GM19025 (cell line): Measurements from ENCODE around the gene CIT.
A peak's percentile ranks its signal among the peaks of the same experiment; 100 is the strongest.

Source experiments
- ATAC-seq: cut with Tn5 transposase; IDR thresholded peaks from one replicate; pipeline ENCODE4 v1.9.1; 2021; ENCODE audit warnings: mild to moderate bottlenecking, low read depth, moderate library complexity; ENCODE audit not compliant: unreplicated experiment

CIT gene

GRCh38 chr12:119683413-119683812 is 193.7 kb downstream of the CIT start:
- no peak for ATAC-seq

GRCh38 chr12:119682639-119683252 is 194.4 kb downstream of the CIT start:
- ATAC-seq = no peak

DNA sequence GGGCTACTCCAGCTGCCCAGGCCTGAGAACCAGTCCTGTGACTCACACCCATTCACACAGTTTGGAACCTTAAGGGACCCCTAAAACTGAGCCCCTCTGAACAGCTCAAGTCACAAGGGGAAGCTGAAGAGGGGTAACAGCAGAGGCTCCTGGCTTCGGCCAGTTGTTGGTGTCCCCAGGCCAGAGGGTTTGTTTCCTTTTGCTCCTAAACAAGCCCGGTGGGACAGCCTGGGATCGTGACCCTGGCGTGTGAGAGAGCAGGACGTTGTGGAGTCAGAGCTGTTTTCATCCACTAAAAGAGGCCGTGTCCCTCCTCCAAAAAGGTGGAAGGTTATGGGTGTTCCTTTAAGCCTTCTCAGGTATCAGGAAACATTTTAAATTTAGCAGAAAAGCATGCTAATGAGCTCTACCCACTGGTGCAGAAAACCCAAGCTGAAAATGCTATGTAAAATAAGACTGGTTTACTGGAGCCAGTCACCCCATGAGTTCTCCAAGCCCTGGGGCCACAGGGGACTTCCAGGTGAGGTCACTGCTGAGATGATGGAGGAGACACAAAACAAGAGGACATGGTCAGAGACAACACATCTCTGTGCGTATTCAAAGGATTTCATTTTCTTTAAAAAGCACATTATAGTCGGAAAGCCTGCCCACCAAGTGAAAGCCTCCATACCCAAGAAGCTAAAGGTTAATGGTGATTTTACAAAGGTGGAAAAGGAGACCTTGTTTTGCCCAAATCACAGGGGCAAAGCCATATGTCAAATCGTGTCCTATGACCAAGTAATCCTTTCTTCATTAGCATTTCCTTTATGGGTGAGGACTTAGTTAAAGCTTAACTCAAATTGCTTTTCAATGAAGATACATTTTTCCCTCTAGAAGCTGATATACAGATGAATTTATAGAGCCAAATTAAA is 195.1 kb downstream of the CIT start:
- ATAC-seq = peak; percentile 65

DNA sequence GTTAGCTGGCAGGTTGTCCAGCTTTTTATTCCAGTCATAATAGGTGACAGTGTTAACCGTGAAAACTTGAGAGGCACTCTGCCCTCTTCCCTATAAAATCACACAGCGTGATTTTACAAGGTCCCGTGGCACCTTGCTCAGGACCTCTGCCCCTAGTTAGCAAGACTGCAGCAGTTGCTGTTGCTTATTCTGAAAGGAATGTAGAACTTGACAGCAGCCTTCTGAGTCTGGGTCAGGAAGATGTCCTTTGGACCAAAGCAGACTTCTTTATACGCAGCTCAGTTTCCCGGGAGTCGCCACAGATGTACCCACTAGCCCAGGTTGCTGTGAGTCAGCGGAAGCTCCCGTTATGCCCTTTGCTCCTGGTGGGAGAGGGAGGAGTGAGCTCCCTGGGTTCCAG is 196.0 kb downstream of the CIT start:
- ATAC-seq = no peak

DNA sequence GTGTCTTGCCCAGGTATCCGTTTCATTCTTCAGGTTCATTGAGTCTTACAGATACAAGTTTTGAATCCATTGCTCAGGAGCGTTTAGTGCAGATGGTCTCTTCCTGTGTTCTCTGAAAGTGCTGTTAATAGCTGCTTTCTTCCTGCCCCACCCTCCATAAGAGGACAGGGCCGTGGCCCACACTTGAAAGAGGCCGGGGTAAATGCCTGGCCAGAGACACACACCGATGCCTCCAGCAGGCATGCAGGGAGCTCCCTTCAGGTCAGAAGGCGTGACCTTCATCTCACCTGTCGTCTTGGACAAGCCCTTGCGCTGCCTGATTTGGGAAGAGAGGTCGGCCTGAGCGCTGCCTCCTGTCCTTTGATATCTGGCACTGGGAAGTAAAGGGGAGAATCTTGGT is 197.6 kb downstream of the CIT start:
- no peak for ATAC-seq

DNA sequence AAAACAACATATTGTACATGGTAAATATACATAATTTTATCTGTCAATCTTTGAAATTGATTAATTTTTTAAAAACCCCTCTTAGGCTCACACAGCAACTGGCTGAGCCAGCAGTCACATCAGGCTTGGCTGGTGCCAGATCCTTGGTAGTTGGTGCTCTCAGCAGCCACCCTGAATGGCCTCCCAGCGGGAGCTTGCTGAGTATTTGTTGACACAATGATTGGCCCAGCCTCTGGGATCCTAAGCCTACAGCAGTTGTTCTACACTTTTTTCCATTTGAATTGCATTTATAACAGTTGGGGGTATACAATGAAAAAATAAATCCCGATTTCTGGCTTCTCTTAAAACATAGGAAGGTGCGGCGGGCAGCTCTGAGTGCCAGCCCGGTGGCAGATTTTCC is 198.0 kb downstream of the CIT start:
- ATAC-seq = no peak

DNA sequence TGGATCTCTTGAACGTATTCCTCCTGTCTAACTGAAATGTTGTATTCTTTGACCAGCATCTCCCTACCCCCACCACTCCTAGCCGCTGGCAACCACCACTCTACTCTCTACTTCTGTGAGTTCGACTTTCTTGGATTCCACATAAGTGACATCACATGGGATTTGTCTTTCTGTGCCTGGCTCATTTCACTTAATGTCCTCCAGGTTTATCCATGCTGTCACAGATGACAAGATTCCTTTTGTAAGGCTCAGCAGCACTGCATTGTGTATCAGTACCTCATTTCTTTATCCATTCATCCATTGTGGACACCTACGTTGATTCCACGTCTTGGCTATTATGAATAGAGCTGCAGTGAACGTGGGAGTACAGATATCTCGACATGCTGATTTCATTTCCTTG is 198.7 kb downstream of the CIT start:
- ATAC-seq = no peak

DNA sequence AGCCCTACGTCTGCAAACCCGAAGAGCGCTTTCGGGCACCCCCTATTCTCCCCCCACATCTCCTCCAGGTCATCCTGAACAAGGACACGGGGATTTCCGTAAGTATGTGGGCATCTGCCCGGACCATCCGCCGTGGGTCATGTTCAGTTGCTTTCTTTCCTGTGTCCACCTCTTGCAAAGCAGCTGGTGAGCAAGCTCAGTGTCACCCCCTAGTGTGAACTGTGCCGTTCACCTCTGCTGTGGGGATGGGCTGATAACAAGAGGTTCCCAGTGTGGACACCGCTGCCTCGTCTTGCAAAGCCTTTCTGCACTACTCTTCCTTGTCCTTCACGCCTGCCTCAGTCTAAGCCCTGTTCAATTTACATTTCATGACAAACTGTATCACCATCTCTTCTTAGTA is 200.5 kb downstream of the CIT start:
- no peak for ATAC-seq

DNA sequence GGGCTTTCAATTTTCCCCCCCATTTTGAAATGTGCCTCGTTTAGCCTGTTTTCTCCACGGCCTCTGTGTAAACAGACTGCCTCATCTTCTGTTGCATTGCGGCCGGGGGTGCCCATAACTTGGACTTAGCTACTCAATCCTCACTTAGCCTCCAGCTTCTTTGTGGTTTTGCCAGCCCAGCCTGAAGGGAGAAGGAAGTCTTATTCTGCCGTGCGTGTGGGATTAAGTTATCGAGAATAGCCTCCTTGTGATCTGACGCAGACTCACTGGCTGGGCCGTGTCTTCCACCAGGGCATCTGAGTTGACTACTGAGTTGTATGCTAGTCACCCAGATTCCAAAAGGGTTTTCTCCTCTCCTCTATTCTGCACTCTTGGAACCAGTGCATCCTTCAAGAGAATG is 201.1 kb downstream of the CIT start:
- ATAC-seq = no peak

DNA sequence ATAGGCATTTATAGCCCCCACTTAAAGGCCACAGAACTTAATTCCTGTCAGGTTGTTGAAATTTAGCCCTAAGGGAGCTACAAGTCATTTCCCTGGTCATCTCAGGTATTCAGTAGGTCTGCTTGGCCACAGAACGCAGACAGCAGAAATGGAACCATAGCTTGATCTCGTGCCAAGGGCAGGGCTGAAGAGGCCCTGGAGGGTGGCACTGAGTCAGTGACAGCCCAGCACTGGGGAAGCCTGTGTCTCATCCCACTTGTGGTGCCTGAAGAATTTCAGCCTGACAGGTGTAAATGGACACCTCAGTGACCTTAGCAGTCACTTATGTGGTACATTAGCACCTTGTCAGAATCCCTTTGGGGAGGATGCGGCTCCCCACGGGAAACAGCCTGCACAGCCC is 202.6 kb downstream of the CIT start:
- ATAC-seq = no peak

DNA sequence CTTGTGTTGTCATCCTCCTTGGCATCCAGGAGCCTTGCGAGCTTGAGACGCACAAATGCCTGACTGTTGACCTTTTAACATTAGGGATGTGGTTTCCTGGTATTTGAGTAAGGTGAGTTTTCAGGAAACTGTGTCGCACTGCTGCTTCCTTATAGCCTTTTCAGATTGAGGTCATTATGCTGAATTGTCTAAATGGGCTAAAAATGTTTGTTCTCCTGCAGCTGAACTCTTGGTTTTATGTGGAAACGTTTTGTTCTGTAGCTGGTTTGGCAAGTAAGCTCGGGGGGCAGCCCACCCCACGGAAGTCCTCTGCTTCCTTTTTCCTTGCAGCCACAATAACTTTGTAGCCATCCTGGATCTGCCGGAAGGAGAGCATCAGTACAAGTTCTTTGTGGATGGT is 203.5 kb downstream of the CIT start:
- ATAC-seq = no peak

DNA sequence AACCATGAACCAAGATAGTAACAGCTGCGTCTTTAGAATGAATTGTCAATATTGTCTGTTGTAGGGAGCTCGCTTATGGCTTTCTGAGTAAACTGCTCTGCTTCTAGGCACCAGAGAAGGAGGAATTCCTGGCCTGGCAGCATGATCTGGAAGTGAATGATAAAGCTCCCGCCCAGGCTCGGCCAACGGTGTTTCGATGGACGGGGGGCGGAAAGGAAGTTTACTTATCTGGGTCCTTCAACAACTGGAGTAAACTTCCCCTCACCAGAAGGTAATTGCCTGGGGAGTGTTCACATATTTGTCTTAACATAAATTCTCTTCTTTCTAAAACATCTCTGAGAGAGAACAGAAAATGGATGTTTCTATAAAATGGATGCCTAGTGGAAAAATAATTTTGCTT is 204.9 kb downstream of the CIT start:
- ATAC-seq = no peak

GRCh38 chr12:119671070-119671469 is 206.1 kb downstream of the CIT start:
- no peak for ATAC-seq

GRCh38 chr12:119669744-119670472 is 207.2 kb downstream of the CIT start:
- no peak for ATAC-seq

- no peak for ATAC-seq
Observed at GRCh38 chr12:119668324-119668841, 208.7 kb downstream of the CIT start.

DNA sequence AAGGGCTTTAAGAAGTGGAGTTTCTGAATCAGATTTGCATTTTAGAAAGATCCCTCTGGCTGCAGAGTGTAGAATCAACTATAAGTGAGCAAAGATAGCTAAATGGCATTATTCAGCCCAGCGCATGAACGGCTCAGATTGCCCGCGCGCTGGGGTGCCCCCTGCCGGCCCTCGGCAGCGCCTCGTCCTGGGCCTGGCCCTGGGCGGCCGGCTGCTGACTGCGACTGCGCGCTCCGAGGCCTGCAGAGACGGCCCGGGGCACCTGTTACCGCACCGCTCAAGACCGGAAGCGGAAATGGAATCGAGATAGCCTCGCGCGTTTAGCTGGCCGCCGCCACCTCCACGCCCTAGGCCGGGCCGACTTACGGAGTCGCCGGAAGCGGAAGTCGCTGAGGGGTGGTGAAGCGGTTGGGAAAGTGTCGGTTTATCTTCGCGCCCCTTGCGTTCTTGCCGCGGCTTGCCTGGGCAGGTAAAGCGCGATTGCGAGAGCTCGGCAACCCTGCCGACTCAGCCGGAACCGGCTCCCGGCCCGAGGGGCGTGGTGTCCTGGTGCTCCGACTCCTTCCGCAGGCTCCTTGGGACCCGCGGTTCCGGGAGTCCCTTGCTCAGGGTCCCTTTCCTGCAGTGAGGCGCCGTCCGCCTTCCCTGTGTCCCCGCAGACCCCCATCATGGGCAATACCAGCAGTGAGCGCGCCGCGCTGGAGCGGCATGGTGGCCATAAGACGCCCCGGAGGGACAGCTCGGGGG is 209.4 kb downstream of the CIT start, which contains the start of gene PRKAB1:
PRKAB1 (plus strand) TSS at position 557 of the 747 bp plus-strand sequence; CDS start at position 669, 112 bp downstream.
- peak; percentile 91 for ATAC-seq

GRCh38 chr12:119666900-119667576 is 210.1 kb downstream of the CIT start:
- no peak for ATAC-seq

DNA sequence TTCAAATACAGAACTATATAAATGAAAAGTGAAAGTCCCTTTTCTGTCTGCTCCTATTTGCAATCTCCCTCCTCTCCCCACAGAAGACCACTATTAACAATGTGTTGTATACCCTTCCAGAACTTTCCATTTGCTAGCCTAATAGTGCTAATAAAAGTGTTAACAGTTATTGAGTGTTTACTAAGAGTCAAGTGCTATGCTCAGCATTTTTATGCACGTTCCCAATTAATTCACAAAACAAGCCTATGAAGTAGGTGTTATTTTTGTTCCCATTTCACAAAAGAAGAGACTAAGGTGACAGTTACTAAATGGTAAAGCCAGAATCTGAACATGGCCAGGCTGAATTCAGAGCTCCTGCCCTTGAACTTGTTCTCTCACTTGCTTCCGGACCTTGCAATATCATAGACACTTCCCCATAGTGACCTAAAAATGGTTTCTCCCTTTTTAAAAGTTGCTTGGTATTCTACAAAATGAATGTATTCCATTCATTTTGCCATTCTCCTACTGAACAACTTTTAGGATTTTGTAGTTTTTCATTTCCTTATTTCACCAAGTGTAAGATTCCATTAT is 210.8 kb downstream of the CIT start:
- no peak for ATAC-seq

- no peak for ATAC-seq
Observed at GRCh38 chr12:119665164-119665929, 211.8 kb downstream of the CIT start.
